Measurements from ENCODE around the gene GPX1. TPM values are rescaled to one million over a fixed set of nuclear protein-coding genes. Genes with fewer than 3 reads are reported as not detected.
"Not testable (repeated sequence)": the region's sequence is repeated elsewhere in the genome, so short reads cannot be mapped to it uniquely, and the experiment has no call there.

GPX1 gene
- total RNA-seq, 1 experiment from 2014 or later: 714 TPM

DNA sequence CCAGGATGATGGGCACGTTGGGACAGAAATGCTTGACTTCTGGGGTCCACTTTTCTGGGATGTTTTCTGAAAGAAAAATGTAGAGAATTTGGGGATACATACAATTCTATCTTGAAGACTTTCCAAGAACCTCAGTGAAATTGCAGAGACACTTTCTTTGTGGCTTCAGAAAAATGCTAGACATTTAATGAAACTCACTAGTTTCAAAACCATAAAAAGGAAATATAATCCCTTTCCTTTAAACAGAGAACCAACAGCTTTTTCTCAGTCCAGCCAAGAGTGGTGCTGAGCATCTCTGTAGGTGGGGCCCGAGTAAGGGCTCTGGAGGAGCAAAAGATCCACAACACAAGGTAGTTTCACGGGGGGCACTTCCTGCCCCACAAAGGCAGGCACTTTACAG is 4.4 kb upstream of the GPX1 start:
- peaks cover 18% of the 10 kb centered on the region for H3K4me1 ChIP-seq (ENCODE audit: insufficient read depth, low read length)
- H3K4me3 ChIP-seq (ENCODE audit: low read length): no peak overlapping the region
- ATAC-seq: no peak
- H3K27me3 ChIP-seq (ENCODE audit: low read length): no peaks in the 10 kb centered on the region
- TF ChIP-seq CTCF (conservative IDR thresholded peaks at IDR 0.05; ENCODE audit: low read depth, low read length): no peak
- no peak for TF ChIP-seq EZH2 (IDR thresholded peaks at IDR 0.05; ENCODE audit: low read length, unreplicated experiment)
- no peak for TF ChIP-seq EZH2phosphoT487 (IDR thresholded peaks at IDR 0.05; ENCODE audit: borderline replicate concordance, low read length)
- BruUV-seq (replicated peaks): no TSS peak
- H3K9me2 ChIP-seq (replicated peaks; ENCODE audit: low read length): no peaks in the 10 kb centered on the region
- H3F3A ChIP-seq (ENCODE audit: low read length, unreplicated experiment): peaks cover 10% of the 10 kb centered on the region
- POLR2A ChIA-PET (ENCODE audit: unreplicated experiment): no interaction called here
- H4K20me1 ChIP-seq (ENCODE audit: low read length): no peaks in the 10 kb centered on the region
- CTCF ChIA-PET: no interaction called here
- H3K4me2 ChIP-seq (ENCODE audit: low read length): no peak overlapping the region
- H3K79me2 ChIP-seq (ENCODE audit: low read length): peaks cover 30% of the 10 kb centered on the region
- no peaks in the 10 kb centered on the region for H3K9me3 ChIP-seq (ENCODE audit: low read length)
- intact Hi-C loops (cut with micrococcal nuclease): no loop called here
- no peak overlapping the region for H3K9ac ChIP-seq (ENCODE audit: low read length)
- no peak for DNase-seq
- peaks cover 42% of the 10 kb centered on the region for H3K36me3 ChIP-seq (ENCODE audit: low read depth, low read length)
- H2AFZ ChIP-seq (ENCODE audit: low read length): no peak overlapping the region
- no peak overlapping the region for H3K27ac ChIP-seq (ENCODE audit: low read length)

DNA sequence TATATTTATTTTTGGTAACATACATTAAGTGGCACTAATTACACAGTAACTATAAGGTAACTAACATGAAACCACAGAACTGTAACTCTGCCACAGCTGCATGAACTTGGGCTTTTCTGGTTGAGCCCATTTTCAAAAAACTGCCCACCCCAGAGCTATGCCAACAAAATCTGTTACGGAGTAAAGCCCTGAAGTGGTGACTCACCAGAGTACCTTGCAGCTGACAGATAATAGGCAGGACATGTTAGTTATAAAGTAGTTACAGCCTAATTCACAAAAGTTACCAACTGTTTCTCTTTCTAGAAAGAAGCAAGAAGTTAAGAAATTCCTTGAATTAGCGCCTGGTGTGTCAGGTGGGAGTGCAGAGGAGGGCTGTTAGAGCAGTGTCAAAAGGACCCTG is 1.5 kb upstream of the GPX1 start:
- ATAC-seq (no peak), DNase-seq (peak; percentile 34)
- TF ChIP-seq CTCF (conservative IDR thresholded peaks at IDR 0.05; ENCODE audit: low read depth, low read length) (no peak), EZH2 (IDR thresholded peaks at IDR 0.05; ENCODE audit: low read length, unreplicated experiment) (no peak), EZH2phosphoT487 (IDR thresholded peaks at IDR 0.05; ENCODE audit: borderline replicate concordance, low read length) (no peak)
- Histone ChIP-seq H3K27ac (ENCODE audit: low read length) (peak overlapping the region; percentile 90; the same call in 1 of the 2 replicates), H3K27me3 (ENCODE audit: low read length) (no peaks in the 10 kb centered on the region), H3K79me2 (ENCODE audit: low read length) (peaks cover 32% of the 10 kb centered on the region), H3K9me2 (replicated peaks; ENCODE audit: low read length) (no peaks in the 10 kb centered on the region), H2AFZ (ENCODE audit: low read length) (no peak overlapping the region), H4K20me1 (ENCODE audit: low read length) (no peaks in the 10 kb centered on the region), H3K36me3 (ENCODE audit: low read depth, low read length) (peaks cover 37% of the 10 kb centered on the region), H3F3A (ENCODE audit: low read length, unreplicated experiment) (peaks cover 10% of the 10 kb centered on the region), H3K4me2 (ENCODE audit: low read length) (no peak overlapping the region), H3K9ac (ENCODE audit: low read length) (no peak overlapping the region), H3K4me3 (ENCODE audit: low read length) (no peak overlapping the region), H3K9me3 (ENCODE audit: low read length) (no peaks in the 10 kb centered on the region), H3K4me1 (ENCODE audit: insufficient read depth, low read length) (peaks cover 25% of the 10 kb centered on the region)
- CTCF ChIA-PET: no interaction called here
- intact Hi-C loops (cut with micrococcal nuclease): loop anchor here (2.0 kb wide), 1 partner anchor 19 kb away; the partner anchor contains the start of gene USP4
- POLR2A ChIA-PET (ENCODE audit: unreplicated experiment): no interaction called here
- no TSS peak for BruUV-seq (replicated peaks)

DNA sequence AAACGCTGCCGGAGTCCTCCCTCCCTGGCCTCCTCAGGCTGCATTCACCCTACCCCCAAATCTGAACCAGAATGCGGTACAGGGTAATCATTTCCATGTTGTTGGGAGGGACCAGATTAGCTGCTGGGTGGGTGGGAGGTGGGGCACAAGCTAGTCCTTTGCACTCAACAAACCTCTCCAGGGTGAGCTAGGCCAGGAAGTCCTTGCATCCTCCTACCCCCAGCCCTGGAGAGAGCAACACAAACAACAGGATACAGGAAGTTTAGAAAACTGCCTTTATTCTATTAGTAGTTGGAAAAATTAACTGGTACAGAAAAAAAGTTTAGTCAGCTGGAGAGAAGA is 702 bp upstream of the GPX1 start:
- ATAC-seq (peak; percentile 12), DNase-seq (no peak)
- Histone ChIP-seq H3K27ac (ENCODE audit: low read length) (peak overlapping the region; percentile 90), H4K20me1 (ENCODE audit: low read length) (no peaks in the 10 kb centered on the region), H3K4me2 (ENCODE audit: low read length) (peak overlapping the region; percentile 79), H3K79me2 (ENCODE audit: low read length) (peaks cover 32% of the 10 kb centered on the region), H3K36me3 (ENCODE audit: low read depth, low read length) (peaks cover 37% of the 10 kb centered on the region), H3K4me1 (ENCODE audit: insufficient read depth, low read length) (peaks cover 25% of the 10 kb centered on the region), H3K9me2 (replicated peaks; ENCODE audit: low read length) (no peaks in the 10 kb centered on the region), H3K9ac (ENCODE audit: low read length) (peak overlapping the region; percentile 89), H3F3A (ENCODE audit: low read length, unreplicated experiment) (peaks cover 10% of the 10 kb centered on the region), H2AFZ (ENCODE audit: low read length) (peak overlapping the region; percentile 81; the same call in 1 of the 2 replicates), H3K27me3 (ENCODE audit: low read length) (no peaks in the 10 kb centered on the region), H3K9me3 (ENCODE audit: low read length) (no peaks in the 10 kb centered on the region), H3K4me3 (ENCODE audit: low read length) (peak overlapping the region; percentile 87)
- ChIA-PET POLR2A (ENCODE audit: unreplicated experiment) (interaction anchor here (0.6 to 1.7 kb wide), 2 partner anchors 19 to 53 kb away, joined by 3 to 9 read pairs; partner anchors contain the start of genes RHOA and USP4), CTCF (interaction anchor here (0.8 kb wide), 1 partner anchor 90 kb away, joined by 3 read pairs; no protein-coding TSS in a partner anchor)
- no TSS peak for BruUV-seq (replicated peaks)
- intact Hi-C loops (cut with micrococcal nuclease): loop anchor here (2.0 kb wide), 1 partner anchor 18 kb away; the partner anchor contains the start of gene USP4
- TF ChIP-seq CTCF (conservative IDR thresholded peaks at IDR 0.05; ENCODE audit: low read depth, low read length) (no peak), EZH2phosphoT487 (IDR thresholded peaks at IDR 0.05; ENCODE audit: borderline replicate concordance, low read length) (no peak), EZH2 (IDR thresholded peaks at IDR 0.05; ENCODE audit: low read length, unreplicated experiment) (no peak)

GRCh38 chr3:49357443-49358216 is 523 bp downstream of the GPX1 start:
- Histone ChIP-seq H3K4me3 (ENCODE audit: low read length) (peak overlapping the region; percentile 87), H3K36me3 (ENCODE audit: low read depth, low read length) (peaks cover 37% of the 10 kb centered on the region), H3K9ac (ENCODE audit: low read length) (peak overlapping the region; percentile 89), H3K27ac (ENCODE audit: low read length) (peak overlapping the region; percentile 90), H3K79me2 (ENCODE audit: low read length) (peaks cover 29% of the 10 kb centered on the region), H3K4me1 (ENCODE audit: insufficient read depth, low read length) (peaks cover 27% of the 10 kb centered on the region), H3K4me2 (ENCODE audit: low read length) (peak overlapping the region; percentile 79), H2AFZ (ENCODE audit: low read length) (peak overlapping the region; percentile 60)
- H3K27me3 ChIP-seq (ENCODE audit: low read length); H3K9me3 ChIP-seq (ENCODE audit: low read length); H3K9me2 ChIP-seq (replicated peaks; ENCODE audit: low read length); CTCF ChIA-PET; H4K20me1 ChIP-seq (ENCODE audit: low read length); H3F3A ChIP-seq (ENCODE audit: low read length, unreplicated experiment): not testable (repeated sequence)
- POLR2A ChIA-PET (ENCODE audit: unreplicated experiment): interaction anchor here (0.5 to 1.7 kb wide), 4 partner anchors 18 to 113 kb away, joined by 3 to 9 read pairs (median 5); partner anchors contain the start of gene USP4
- ATAC-seq (peak; percentile 30), DNase-seq (peak; percentile 77)
- BruUV-seq (replicated peaks): TSS peak; percentile 77
- intact Hi-C loops (cut with micrococcal nuclease): loop anchor here (2.0 kb wide), 1 partner anchor 17 kb away; the partner anchor contains the start of gene USP4

Data from PC-3 (cell line).